Ectodermal cell (in vitro differentiated cells): Measurements from ENCODE around the gene C1orf21. TPM values are rescaled to one million over a fixed set of nuclear protein-coding genes. Genes with fewer than 3 reads are reported as not detected.
"Not testable (repeated sequence)": the region's sequence is repeated elsewhere in the genome, so short reads cannot be mapped to it uniquely, and the experiment has no call there.

Experiments used
- H3K27ac ChIP-seq: 2 replicates; pipeline ENCODE4 v1.7.0; 2013; ENCODE audit warnings: mild to moderate bottlenecking, low read depth, low read length; ENCODE audit not compliant: insufficient read depth, poor library complexity, severe bottlenecking
- H3K27me3 ChIP-seq: 2 replicates; pipeline ENCODE4 v1.7.0; 2013; ENCODE audit warnings: mild to moderate bottlenecking, low read length; ENCODE audit not compliant: insufficient read depth, control insufficient read depth, poor library complexity, severe bottlenecking
- H3K36me3 ChIP-seq: one replicate; pipeline ENCODE4 v1.7.0; 2013; ENCODE audit warnings: low read length; ENCODE audit not compliant: control insufficient read depth, insufficient read depth
- H3K4me1 ChIP-seq: one replicate; pipeline ENCODE4 v1.7.0; 2013; ENCODE audit warnings: low read length; ENCODE audit not compliant: control insufficient read depth, insufficient read depth
- H3K4me3 ChIP-seq: 2 replicates; pipeline ENCODE4 v1.7.0; 2013; ENCODE audit warnings: low read depth, low read length, control low read depth; ENCODE audit not compliant: insufficient read depth
- H3K9me3 ChIP-seq: 2 replicates; pipeline ENCODE4 v1.7.0; 2013; ENCODE audit warnings: mild to moderate bottlenecking, low read length, moderate library complexity; ENCODE audit not compliant: control insufficient read depth
- WGBS, 2 experiments: methylation state at CpG; one replicate each; pipeline ENCODE4 v1.1.7; 2013; ENCODE audit warnings: missing lambda C conversion rate in 2 of 2; 5-methylcytosine and 5-hydroxymethylcytosine counted together
- polyA plus RNA-seq, 4 experiments: library from polyadenylated mRNA; stranded (reverse); fragments of 50-300 nt; gene quantifications; one replicate each; pipeline ENCODE4 v1.2.3, GENCODE V29; 2013

The C1orf21 gene
- 61.7 TPM for polyA plus RNA-seq (2013, experiment 1 of 4)
- 59.2 TPM for polyA plus RNA-seq (2013, experiment 2 of 4)
- polyA plus RNA-seq (2013, experiment 3 of 4): 40.3 TPM
- 48.1 TPM for polyA plus RNA-seq (2013, experiment 4 of 4)

GRCh38 chr1:184386312-184387068, at the start of gene C1orf21:
TSS of gene C1orf21 (plus strand) at chr1:184387029. CDS start at chr1:184477510, 90,481 bp downstream.
- Histone ChIP-seq H3K27ac (peak within 1 kb of the TSS; percentile 80), H3K27me3 (no peaks in the 10 kb centered on the region), H3K4me1 (peaks cover 22% of the 10 kb centered on the region), H3K4me3 (peak within 1 kb of the TSS; percentile 60), H3K9me3 (no peaks in the 10 kb centered on the region), H3K36me3 (no peaks in the 10 kb centered on the region)
- 0% methylated on average over 73 of the region's 73 CpGs for WGBS, 2 experiments

- H3K27ac ChIP-seq: not testable (repeated sequence)
Observed at GRCh38 chr1:184337865-184338264, 49.0 kb upstream of the C1orf21 start.

GRCh38 chr1:184340984-184341383, 45.8 kb upstream of the C1orf21 start:
- no peaks in the 10 kb centered on the region for H3K27me3 ChIP-seq
- no peaks in the 10 kb centered on the region for H3K9me3 ChIP-seq
- 96 to 100% methylated on average over 1 of the region's 1 CpG for WGBS, 2 experiments
- H3K4me3 ChIP-seq: no peak overlapping the region
- no peaks in the 10 kb centered on the region for H3K4me1 ChIP-seq
- no peaks in the 10 kb centered on the region for H3K36me3 ChIP-seq
- H3K27ac ChIP-seq: no peak overlapping the region

More at GRCh38 chr1:184337865-184338264, 49.0 kb upstream of the C1orf21 start:
- H3K9me3 ChIP-seq, H3K36me3 ChIP-seq, H3K4me1 ChIP-seq, H3K4me3 ChIP-seq, H3K27me3 ChIP-seq: not testable (repeated sequence)
- 90% methylated on average over 1 of the region's 1 CpG; no CpG with 5 or more reads in 1 of the 2 experiments for WGBS, 2 experiments

- no peaks in the 10 kb centered on the region for H3K4me1 ChIP-seq
- 89 to 92% methylated on average over 2 of the region's 2 CpGs for WGBS, 2 experiments
- H3K27ac ChIP-seq: no peak overlapping the region
- no peaks in the 10 kb centered on the region for H3K27me3 ChIP-seq
- no peaks in the 10 kb centered on the region for H3K36me3 ChIP-seq
- H3K4me3 ChIP-seq: no peak overlapping the region
- H3K9me3 ChIP-seq: no peaks in the 10 kb centered on the region
Observed at GRCh38 chr1:184350573-184350972, 36.3 kb upstream of the C1orf21 start.

GRCh38 chr1:184351416-184351975, 35.3 kb upstream of the C1orf21 start:
- no peaks in the 10 kb centered on the region for H3K27me3 ChIP-seq
- WGBS, 2 experiments: 89 to 96% methylated on average over 3 of the region's 3 CpGs
- H3K9me3 ChIP-seq: no peaks in the 10 kb centered on the region
- no peak overlapping the region for H3K27ac ChIP-seq
- H3K36me3 ChIP-seq: no peaks in the 10 kb centered on the region
- no peak overlapping the region for H3K4me3 ChIP-seq
- no peaks in the 10 kb centered on the region for H3K4me1 ChIP-seq

GRCh38 chr1:184352776-184353175, 34.1 kb upstream of the C1orf21 start:
- H3K9me3 ChIP-seq: no peaks in the 10 kb centered on the region
- no peaks in the 10 kb centered on the region for H3K27me3 ChIP-seq
- H3K36me3 ChIP-seq: no peaks in the 10 kb centered on the region
- no peaks in the 10 kb centered on the region for H3K4me1 ChIP-seq
- 71 to 95% methylated on average over 1 of the region's 1 CpG for WGBS, 2 experiments
- H3K27ac ChIP-seq: no peak overlapping the region
- no peak overlapping the region for H3K4me3 ChIP-seq

- WGBS, 2 experiments: 88 to 95% methylated on average over 2 of the region's 2 CpGs
- no peak overlapping the region for H3K27ac ChIP-seq
- H3K9me3 ChIP-seq: no peaks in the 10 kb centered on the region
- H3K4me1 ChIP-seq: no peaks in the 10 kb centered on the region
- no peak overlapping the region for H3K4me3 ChIP-seq
- H3K27me3 ChIP-seq: no peaks in the 10 kb centered on the region
- no peaks in the 10 kb centered on the region for H3K36me3 ChIP-seq
Observed at GRCh38 chr1:184354719-184355118, 32.1 kb upstream of the C1orf21 start.

GRCh38 chr1:184356891-184357290, 29.9 kb upstream of the C1orf21 start:
- H3K4me1 ChIP-seq: no peaks in the 10 kb centered on the region
- WGBS, 2 experiments: 88 to 94% methylated on average over 2 of the region's 2 CpGs
- no peak overlapping the region for H3K27ac ChIP-seq
- H3K27me3 ChIP-seq: no peaks in the 10 kb centered on the region
- no peaks in the 10 kb centered on the region for H3K36me3 ChIP-seq
- no peak overlapping the region for H3K4me3 ChIP-seq
- H3K9me3 ChIP-seq: no peaks in the 10 kb centered on the region

GRCh38 chr1:184358256-184358655, 28.6 kb upstream of the C1orf21 start:
- H3K27me3 ChIP-seq: no peaks in the 10 kb centered on the region
- no peak overlapping the region for H3K27ac ChIP-seq
- WGBS, 2 experiments: no CpG with 5 or more reads among the region's 1 CpG
- no peaks in the 10 kb centered on the region for H3K36me3 ChIP-seq
- no peaks in the 10 kb centered on the region for H3K9me3 ChIP-seq
- H3K4me3 ChIP-seq: no peak overlapping the region
- no peaks in the 10 kb centered on the region for H3K4me1 ChIP-seq

GRCh38 chr1:184359909-184360308, 26.9 kb upstream of the C1orf21 start:
- Histone ChIP-seq H3K4me3 (no peak overlapping the region), H3K36me3 (no peaks in the 10 kb centered on the region), H3K27me3 (no peaks in the 10 kb centered on the region), H3K4me1 (no peaks in the 10 kb centered on the region), H3K9me3 (no peaks in the 10 kb centered on the region), H3K27ac (no peak overlapping the region)
- WGBS, 2 experiments: 96% methylated on average over 3 of the region's 3 CpGs
